ENCODE data around the gene SUN3.
A peak's percentile ranks its signal among the peaks of the same experiment; 100 is the strongest.

SUN3 gene

GRCh38 chr7:47973739-47974138 lies 55.2 kb downstream of the SUN3 start:
- no peak for DNase-seq

GRCh38 chr7:47970761-47971160 lies 58.1 kb downstream of the SUN3 start:
- no peak for DNase-seq

GRCh38 chr7:47968847-47969774 lies 59.8 kb downstream of the SUN3 start:
- peak; percentile 87 for DNase-seq

GRCh38 chr7:47967708-47968107 lies 61.2 kb downstream of the SUN3 start:
- no peak for DNase-seq

- DNase-seq = no peak
Observed at GRCh38 chr7:47967123-47967522, 61.8 kb downstream of the SUN3 start.

GRCh38 chr7:47965456-47965855 lies 63.5 kb downstream of the SUN3 start:
- DNase-seq = no peak

- DNase-seq = no peak
Observed at GRCh38 chr7:47962262-47962661, 66.6 kb downstream of the SUN3 start.

- no peak for DNase-seq
Observed at GRCh38 chr7:47957156-47957555, 71.8 kb downstream of the SUN3 start.

- no peak for DNase-seq
Observed at GRCh38 chr7:47956220-47956619, 72.7 kb downstream of the SUN3 start.

GRCh38 chr7:47954231-47954911 lies 74.5 kb downstream of the SUN3 start:
- DNase-seq = no peak

GRCh38 chr7:47953822-47954221 lies 75.1 kb downstream of the SUN3 start:
- no peak for DNase-seq

- DNase-seq = no peak
Observed at GRCh38 chr7:47952224-47952623, 76.7 kb downstream of the SUN3 start.

GRCh38 chr7:47951374-47951773 lies 77.5 kb downstream of the SUN3 start:
- DNase-seq = no peak

GRCh38 chr7:47950714-47951113 lies 78.2 kb downstream of the SUN3 start:
- no peak for DNase-seq

- DNase-seq = no peak
Observed at GRCh38 chr7:47949703-47950102, 79.2 kb downstream of the SUN3 start.

- no peak for DNase-seq
Observed at GRCh38 chr7:47948141-47948790, 80.6 kb downstream of the SUN3 start, which contains the start of gene PKD1L1. Gene PKD1L1 (minus strand): TSS chr7:47948466. CDS start chr7:47948440, 26 bp downstream.

- DNase-seq = no peak
Observed at GRCh38 chr7:47947355-47947749, 81.6 kb downstream of the SUN3 start.

GRCh38 chr7:47946581-47947354 lies 82.1 kb downstream of the SUN3 start:
- DNase-seq = no peak

- peak; percentile 63 for DNase-seq
Observed at GRCh38 chr7:47945261-47946015, 83.5 kb downstream of the SUN3 start.

GRCh38 chr7:47944536-47945260 lies 84.2 kb downstream of the SUN3 start:
- DNase-seq = no peak

Data from NCI-H2171 treated with DMSO at 0.1 percent for 48 hours (cell line).